ENCODE measurements around the gene LAMB1.

The LAMB1 gene

DNA sequence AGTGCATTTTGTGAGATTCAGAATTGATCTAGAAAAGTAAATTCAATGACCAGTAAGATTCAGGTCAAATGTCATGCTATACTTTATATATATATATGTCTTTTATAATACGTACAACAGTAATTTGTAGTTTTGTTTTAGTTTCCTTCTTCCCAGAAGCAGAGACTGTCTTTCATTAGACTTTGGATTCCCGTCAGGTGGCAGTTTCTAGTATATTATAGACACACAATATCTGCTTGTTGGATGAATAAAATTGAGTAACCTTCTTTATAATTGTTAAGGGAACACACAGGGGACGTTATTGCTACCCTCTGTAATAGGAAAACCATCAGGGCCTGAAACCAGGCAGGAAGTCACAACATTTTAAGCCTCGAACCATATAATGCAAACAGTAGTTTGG, 5.3 kb upstream of the LAMB1 start:
- H3K27me3 ChIP-seq (ENCODE audit: low read length) = no peaks in the 10 kb centered on the region
- H4K20me1 ChIP-seq (ENCODE audit: low read depth, low read length) = no peaks in the 10 kb centered on the region
- no peak overlapping the region for H3K9ac ChIP-seq (ENCODE audit: low read length)
- H3K36me3 ChIP-seq (ENCODE audit: low read length) = no peaks in the 10 kb centered on the region
- no peak overlapping the region for H3K4me2 ChIP-seq (ENCODE audit: low read depth, low read length, poor library complexity, severe bottlenecking)
- TF ChIP-seq CTCF (IDR thresholded peaks at IDR 0.05; ENCODE audit: insufficient read depth, low read length, poor library complexity, severe bottlenecking) = no peak
- no peak for TF ChIP-seq EZH2phosphoT487 (conservative IDR thresholded peaks at IDR 0.05; ENCODE audit: low read length)
- H3K79me2 ChIP-seq (ENCODE audit: insufficient read depth, low read length) = no peaks in the 10 kb centered on the region
- H2AFZ ChIP-seq (ENCODE audit: low read depth, low read length, severe bottlenecking) = no peak overlapping the region
- no peaks in the 10 kb centered on the region for H3F3A ChIP-seq (ENCODE audit: insufficient read depth)
- H3K9me3 ChIP-seq (ENCODE audit: insufficient read depth, low read length) = no peaks in the 10 kb centered on the region
- H3K9me2 ChIP-seq (replicated peaks; ENCODE audit: insufficient read depth, low read length) = no peaks in the 10 kb centered on the region
- no peak overlapping the region for H3K4me3 ChIP-seq (ENCODE audit: insufficient read depth, low read length, poor library complexity, severe bottlenecking)
- H3K27ac ChIP-seq (ENCODE audit: low read depth, low read length) = no peak overlapping the region

- Histone ChIP-seq H3K79me2 (ENCODE audit: insufficient read depth, low read length) (no peaks in the 10 kb centered on the region), H3K27me3 (ENCODE audit: low read length) (no peaks in the 10 kb centered on the region), H3K9me3 (ENCODE audit: insufficient read depth, low read length) (no peaks in the 10 kb centered on the region), H3K4me2 (ENCODE audit: low read depth, low read length, poor library complexity, severe bottlenecking) (no peak overlapping the region), H4K20me1 (ENCODE audit: low read depth, low read length) (no peaks in the 10 kb centered on the region), H3K9me2 (replicated peaks; ENCODE audit: insufficient read depth, low read length) (no peaks in the 10 kb centered on the region), H3K9ac (ENCODE audit: low read length) (no peak overlapping the region), H3K4me3 (ENCODE audit: insufficient read depth, low read length, poor library complexity, severe bottlenecking) (no peak overlapping the region), H2AFZ (ENCODE audit: low read depth, low read length, severe bottlenecking) (no peak overlapping the region), H3K36me3 (ENCODE audit: low read length) (no peaks in the 10 kb centered on the region), H3K27ac (ENCODE audit: low read depth, low read length) (no peak overlapping the region), H3F3A (ENCODE audit: insufficient read depth) (no peaks in the 10 kb centered on the region)
- TF ChIP-seq CTCF (IDR thresholded peaks at IDR 0.05; ENCODE audit: insufficient read depth, low read length, poor library complexity, severe bottlenecking) = no peak
- TF ChIP-seq EZH2phosphoT487 (conservative IDR thresholded peaks at IDR 0.05; ENCODE audit: low read length) = no peak
Measured at GRCh38 chr7:108007762-108008161, 4.8 kb upstream of the LAMB1 start.

GRCh38 chr7:108007261-108007660, 4.3 kb upstream of the LAMB1 start:
- no peaks in the 10 kb centered on the region for H3K9me3 ChIP-seq (ENCODE audit: insufficient read depth, low read length)
- H3K79me2 ChIP-seq (ENCODE audit: insufficient read depth, low read length) = no peaks in the 10 kb centered on the region
- no peaks in the 10 kb centered on the region for H3K27me3 ChIP-seq (ENCODE audit: low read length)
- no peak overlapping the region for H3K9ac ChIP-seq (ENCODE audit: low read length)
- H3K36me3 ChIP-seq (ENCODE audit: low read length) = no peaks in the 10 kb centered on the region
- H3K27ac ChIP-seq (ENCODE audit: low read depth, low read length) = no peak overlapping the region
- no peak overlapping the region for H3K4me2 ChIP-seq (ENCODE audit: low read depth, low read length, poor library complexity, severe bottlenecking)
- no peaks in the 10 kb centered on the region for H3K9me2 ChIP-seq (replicated peaks; ENCODE audit: insufficient read depth, low read length)
- no peaks in the 10 kb centered on the region for H3F3A ChIP-seq (ENCODE audit: insufficient read depth)
- no peak overlapping the region for H3K4me3 ChIP-seq (ENCODE audit: insufficient read depth, low read length, poor library complexity, severe bottlenecking)
- TF ChIP-seq EZH2phosphoT487 (conservative IDR thresholded peaks at IDR 0.05; ENCODE audit: low read length) (no peak), CTCF (IDR thresholded peaks at IDR 0.05; ENCODE audit: insufficient read depth, low read length, poor library complexity, severe bottlenecking) (no peak)
- no peaks in the 10 kb centered on the region for H4K20me1 ChIP-seq (ENCODE audit: low read depth, low read length)
- H2AFZ ChIP-seq (ENCODE audit: low read depth, low read length, severe bottlenecking) = no peak overlapping the region
